IgD-negative memory B cell (primary cell): ENCODE results near the gene UBE2D4. TPM values are rescaled to one million over a fixed set of nuclear protein-coding genes. Genes with fewer than 3 reads are reported as not detected.
"Not testable (repeated sequence)": the region's sequence is repeated elsewhere in the genome, so short reads cannot be mapped to it uniquely, and the experiment has no call there.

Experiments
- H3K27ac Mint-ChIP-seq, 3 donors: one replicate each; pipeline ENCODE4 v1.8.0; 2020 to 2022; ENCODE audit warnings: mild to moderate bottlenecking in 3 of 3, mixed read lengths in 3 of 3, moderate library complexity in 1 of 3
- H3K27me3 Mint-ChIP-seq: one replicate; pipeline ENCODE4 v1.8.0; 2021; ENCODE audit warnings: mixed read lengths
- H3K36me3 Mint-ChIP-seq: one replicate; pipeline ENCODE4 v1.8.0; 2020; ENCODE audit warnings: mild to moderate bottlenecking, mixed read lengths
- H3K4me1 Mint-ChIP-seq, 3 donors: one replicate each; pipeline ENCODE4 v1.8.0; 2020 to 2022; ENCODE audit warnings: mixed read lengths in 3 of 3, mild to moderate bottlenecking in 1 of 3
- H3K4me3 Mint-ChIP-seq, 4 donors: one replicate each; pipeline ENCODE4 v1.8.0; 2020 to 2022; ENCODE audit warnings: mild to moderate bottlenecking in 4 of 4, mixed read lengths in 4 of 4, moderate library complexity in 3 of 4
- H3K9me3 Mint-ChIP-seq, 3 donors: one replicate each; pipeline ENCODE4 v1.8.0; 2020 to 2021; ENCODE audit warnings: mixed read lengths in 3 of 3, mild to moderate bottlenecking in 1 of 3
- polyA plus RNA-seq: library from polyadenylated mRNA; unstranded; fragments of 300-500 nt; fragmentation: Illumina TruSeq; gene quantifications from one replicate; pipeline ENCODE4 v1.2.3, GENCODE V29; 2021

UBE2D4 gene
- polyA plus RNA-seq, result 15.1 TPM

DNA sequence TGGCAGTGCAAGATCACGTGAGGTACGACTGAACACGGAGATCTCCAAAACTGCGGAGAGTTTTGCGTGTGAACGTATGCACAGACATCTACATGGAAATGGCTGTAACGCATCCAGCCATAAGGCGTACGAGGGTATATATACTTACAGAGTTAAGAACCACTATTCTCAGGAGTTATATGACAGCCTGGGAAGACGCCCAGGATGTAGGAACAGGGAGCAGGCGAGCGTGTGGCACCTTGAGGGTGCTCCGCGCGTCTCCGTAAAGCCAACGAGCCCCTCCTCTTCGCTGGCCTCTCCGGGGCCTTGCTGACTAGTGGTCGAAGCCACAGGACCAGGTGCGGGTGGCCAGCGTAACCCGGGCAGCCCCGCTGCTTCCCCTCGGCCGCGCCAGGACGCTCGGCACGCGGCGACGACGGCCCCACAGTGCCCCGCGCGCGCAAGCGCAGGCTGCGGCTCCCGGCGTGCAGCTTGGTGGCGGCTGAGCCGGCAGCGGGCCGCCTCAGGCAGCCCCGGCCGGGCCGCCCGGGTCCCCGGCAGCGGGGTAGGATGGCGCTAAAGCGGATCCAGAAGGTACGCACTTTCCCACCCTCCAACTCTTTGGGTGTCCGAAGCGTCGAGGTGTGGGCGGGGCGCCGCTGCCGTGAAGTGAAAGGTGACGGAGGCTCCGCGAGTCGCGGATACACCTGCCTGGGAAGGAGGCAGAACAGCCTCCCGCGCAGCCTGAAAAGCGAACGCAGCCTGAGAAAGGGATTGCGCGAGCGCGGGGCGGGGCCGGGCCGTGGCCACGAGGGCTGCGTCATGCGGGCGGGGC is at the start of gene UBE2D4:
TSS of gene UBE2D4 (plus strand) at position 453 of the 814 bp plus-strand sequence. CDS start at position 550, 97 bp downstream.
- Mint-ChIP-seq H3K36me3 (no peaks in the 10 kb centered on the region), H3K27me3 (no peaks in the 10 kb centered on the region), H3K4me3 (peak within 1 kb of the TSS; percentile 90 to 97 (median 92)), H3K4me1 (peaks cover 5 to 22% (median 21%) of the 10 kb centered on the region in 3 donors), H3K27ac (peak within 1 kb of the TSS; percentile 87 to 96 (median 95)), H3K9me3 (no peaks in the 10 kb centered on the region)

DNA sequence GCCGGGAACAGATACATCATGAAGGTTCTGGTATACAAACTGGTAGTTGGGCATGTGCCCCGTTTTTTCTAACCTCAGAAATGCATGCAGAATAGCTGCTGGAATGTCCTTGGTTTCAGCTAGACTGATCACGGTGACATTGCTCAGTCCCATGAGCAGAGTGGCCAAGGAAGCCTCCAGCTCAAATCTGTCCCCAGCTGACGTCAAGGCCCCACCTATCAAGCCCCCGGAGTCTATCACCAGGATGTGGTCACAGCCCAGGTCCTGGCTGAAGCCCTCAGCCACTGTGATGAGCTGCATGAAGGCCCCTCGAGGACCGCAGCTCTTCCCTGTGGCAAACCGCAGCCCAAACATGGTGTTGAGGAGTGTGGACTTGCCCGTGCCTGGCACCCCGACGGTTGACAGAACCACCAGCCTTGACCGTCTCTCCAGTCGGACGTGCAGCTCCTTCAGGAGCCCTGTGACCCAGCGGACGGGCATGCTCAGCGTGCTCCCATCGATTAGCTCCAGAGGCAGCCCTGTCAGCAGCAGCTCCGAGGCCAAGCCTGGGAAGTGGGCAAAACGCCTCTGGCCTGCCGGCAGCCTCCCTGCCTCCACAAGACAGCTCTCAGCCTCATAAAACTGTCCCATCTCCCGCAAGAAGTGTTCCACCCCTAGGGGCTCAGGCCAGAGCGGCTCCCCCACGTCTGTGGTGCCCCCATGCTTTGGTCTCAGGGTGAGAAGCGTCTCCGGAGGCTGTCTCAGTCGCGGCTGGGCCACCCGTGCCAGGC is 49.1 kb upstream of the UBE2D4 start:
- no peaks in the 10 kb centered on the region for H3K9me3 Mint-ChIP-seq
- H3K27me3 Mint-ChIP-seq, result no peaks in the 10 kb centered on the region
- H3K4me3 Mint-ChIP-seq, result peak overlapping the region in 1 of 4 donors; percentile 9
- H3K27ac Mint-ChIP-seq, result no peak overlapping the region
- H3K36me3 Mint-ChIP-seq, result peaks cover 6% of the 10 kb centered on the region
- peaks cover 0 to 6% (median 4%) of the 10 kb centered on the region in 3 donors for H3K4me1 Mint-ChIP-seq

DNA sequence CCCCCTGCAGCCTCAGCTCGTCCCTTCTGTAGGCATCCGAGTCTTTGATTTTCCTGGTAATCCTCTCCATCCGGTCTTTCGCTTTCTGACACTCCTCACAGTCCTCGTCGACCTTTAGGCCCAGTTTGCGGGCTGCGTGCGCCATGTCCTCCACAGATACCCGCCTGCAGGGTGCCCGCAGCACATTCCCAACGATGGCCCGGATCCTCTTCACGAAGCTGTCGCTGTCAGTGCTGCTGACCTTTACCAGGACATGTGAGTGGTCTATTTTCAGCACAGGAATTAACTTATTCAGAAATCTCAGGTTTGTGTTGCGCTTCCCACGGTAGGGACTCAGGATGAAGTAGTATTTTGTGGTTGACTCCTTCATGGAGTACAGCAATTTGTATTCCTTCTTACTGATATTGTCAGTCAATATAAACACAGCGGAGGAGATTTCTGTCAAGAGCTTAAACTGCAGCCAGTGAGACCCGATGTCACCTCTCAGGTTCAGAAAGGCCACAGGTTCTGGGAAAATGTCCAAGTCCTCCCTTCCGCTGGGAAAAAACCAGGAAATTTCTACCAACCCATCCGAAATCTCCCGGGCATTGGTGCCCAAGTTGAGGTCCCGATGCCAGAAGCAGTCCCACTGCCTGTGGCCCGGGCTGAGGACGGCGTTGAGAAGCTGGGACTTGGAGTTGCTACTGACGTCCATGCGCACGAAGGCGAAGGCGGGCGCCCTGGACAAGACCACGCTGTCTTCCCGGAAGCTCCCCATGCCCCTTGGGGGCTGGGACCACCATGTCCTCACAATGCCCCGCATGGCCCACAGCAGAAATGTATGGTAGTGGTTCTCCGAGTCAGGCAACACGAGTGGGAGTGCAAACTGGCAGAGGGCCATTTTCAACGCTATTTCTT is 48.0 kb upstream of the UBE2D4 start:
- no peak overlapping the region for H3K27ac Mint-ChIP-seq
- H3K4me3 Mint-ChIP-seq, result no peak overlapping the region
- H3K27me3 Mint-ChIP-seq, result no peaks in the 10 kb centered on the region
- H3K36me3 Mint-ChIP-seq, result peaks cover 6% of the 10 kb centered on the region
- peaks cover 0 to 6% (median 4%) of the 10 kb centered on the region in 3 donors for H3K4me1 Mint-ChIP-seq
- H3K9me3 Mint-ChIP-seq, result no peaks in the 10 kb centered on the region

DNA sequence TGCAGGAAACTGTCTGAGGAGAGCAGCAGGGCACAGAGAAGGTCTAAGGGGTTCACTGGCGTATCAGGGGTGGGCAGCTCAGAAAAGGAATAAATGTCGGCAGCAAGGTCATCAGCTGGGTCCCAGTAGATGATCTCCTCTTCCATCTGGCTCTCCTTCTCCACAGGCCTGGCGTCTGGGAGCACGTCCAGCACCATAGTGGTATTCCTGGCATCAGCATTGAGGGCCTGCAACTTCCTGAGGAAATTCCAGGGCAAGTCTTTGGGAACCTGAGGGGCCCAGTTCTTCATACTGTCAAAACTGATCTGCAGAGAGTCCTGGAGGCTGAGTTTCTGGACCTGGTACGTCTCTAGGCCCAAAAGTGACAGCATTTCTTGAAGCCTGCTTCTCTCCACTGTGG is 47.4 kb upstream of the UBE2D4 start:
- H3K27me3 Mint-ChIP-seq, result no peaks in the 10 kb centered on the region
- H3K4me1 Mint-ChIP-seq, result peaks cover 0 to 6% (median 4%) of the 10 kb centered on the region in 3 donors
- peak overlapping the region in 1 of 3 donors; percentile 62 for H3K27ac Mint-ChIP-seq
- H3K36me3 Mint-ChIP-seq, result peaks cover 10% of the 10 kb centered on the region
- no peak overlapping the region for H3K4me3 Mint-ChIP-seq
- no peaks in the 10 kb centered on the region for H3K9me3 Mint-ChIP-seq

DNA sequence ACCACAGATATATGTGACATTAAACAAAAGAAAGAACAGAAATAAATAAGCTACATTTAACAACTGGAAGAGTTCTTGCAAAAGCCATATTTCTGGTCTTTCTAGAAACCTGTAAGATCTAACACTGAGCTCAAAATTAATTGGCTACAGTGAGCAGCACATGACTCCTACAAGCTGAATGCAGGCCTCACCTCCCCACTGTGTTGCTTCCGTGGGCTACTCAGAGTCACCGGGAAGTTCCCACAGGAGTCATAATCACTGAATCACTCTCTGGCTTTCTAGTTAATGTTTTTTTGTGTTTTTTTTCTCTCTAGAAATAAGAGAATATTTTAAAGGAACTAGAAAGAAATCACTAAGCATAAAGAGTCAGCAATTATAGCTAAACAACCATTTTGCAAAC is 46.8 kb upstream of the UBE2D4 start:
- peak overlapping the region in 1 of 3 donors; percentile 62 for H3K27ac Mint-ChIP-seq
- no peaks in the 10 kb centered on the region for H3K27me3 Mint-ChIP-seq
- no peaks in the 10 kb centered on the region for H3K9me3 Mint-ChIP-seq
- H3K4me3 Mint-ChIP-seq, result no peak overlapping the region
- peaks cover 0 to 6% (median 4%) of the 10 kb centered on the region in 3 donors for H3K4me1 Mint-ChIP-seq
- H3K36me3 Mint-ChIP-seq, result peaks cover 11% of the 10 kb centered on the region

DNA sequence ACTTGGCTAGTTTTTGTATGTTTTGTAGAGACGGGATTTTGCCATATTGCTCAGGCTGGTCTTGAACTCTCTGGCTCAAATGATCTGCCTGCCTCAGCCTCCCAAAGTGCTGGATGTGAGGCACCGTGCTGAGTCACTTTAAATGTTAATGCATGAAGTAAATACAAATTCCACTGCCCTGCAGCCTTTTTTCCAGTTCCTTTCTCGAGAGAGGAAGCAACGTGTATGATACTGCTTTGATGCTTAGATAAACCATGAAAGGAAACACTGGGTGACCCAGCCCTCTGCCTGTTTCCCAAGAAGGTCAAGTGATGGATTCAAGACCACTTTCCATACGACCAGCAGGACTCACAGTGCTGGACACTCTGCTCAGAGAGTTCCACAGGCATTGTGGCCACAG is 45.6 kb upstream of the UBE2D4 start:
- Mint-ChIP-seq H3K27ac (peak overlapping the region in 1 of 3 donors; percentile 53), H3K27me3 (no peaks in the 10 kb centered on the region), H3K4me1 (peaks cover 0 to 6% (median 2%) of the 10 kb centered on the region in 3 donors), H3K4me3 (no peak overlapping the region), H3K36me3 (peaks cover 10% of the 10 kb centered on the region), H3K9me3 (no peaks in the 10 kb centered on the region)

DNA sequence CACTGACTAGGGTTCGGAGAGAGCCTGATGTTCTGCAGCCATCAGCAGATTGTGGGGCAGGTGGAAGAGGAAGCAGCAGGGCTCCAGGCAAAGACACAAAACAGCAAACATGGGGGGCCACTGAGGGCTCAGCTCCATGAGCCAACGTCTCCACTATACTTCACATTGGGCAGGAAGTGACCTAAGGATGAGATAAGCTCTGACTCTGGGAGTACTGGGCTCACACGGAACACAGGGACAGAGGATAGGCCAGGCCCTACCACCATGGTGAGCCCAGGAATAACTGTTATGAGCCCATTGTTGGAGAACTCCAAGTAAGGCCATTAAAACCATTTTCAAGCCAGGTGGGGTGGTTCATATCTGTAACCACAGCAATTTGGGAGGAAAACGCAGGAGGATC is 42.0 kb upstream of the UBE2D4 start:
- no peaks in the 10 kb centered on the region for H3K27me3 Mint-ChIP-seq
- no peaks in the 10 kb centered on the region for H3K9me3 Mint-ChIP-seq
- peaks cover 10% of the 10 kb centered on the region for H3K36me3 Mint-ChIP-seq
- H3K4me1 Mint-ChIP-seq, result peaks cover 0 to 8% (median 0%) of the 10 kb centered on the region in 3 donors
- H3K27ac Mint-ChIP-seq, result no peak overlapping the region
- H3K4me3 Mint-ChIP-seq, result no peak overlapping the region

DNA sequence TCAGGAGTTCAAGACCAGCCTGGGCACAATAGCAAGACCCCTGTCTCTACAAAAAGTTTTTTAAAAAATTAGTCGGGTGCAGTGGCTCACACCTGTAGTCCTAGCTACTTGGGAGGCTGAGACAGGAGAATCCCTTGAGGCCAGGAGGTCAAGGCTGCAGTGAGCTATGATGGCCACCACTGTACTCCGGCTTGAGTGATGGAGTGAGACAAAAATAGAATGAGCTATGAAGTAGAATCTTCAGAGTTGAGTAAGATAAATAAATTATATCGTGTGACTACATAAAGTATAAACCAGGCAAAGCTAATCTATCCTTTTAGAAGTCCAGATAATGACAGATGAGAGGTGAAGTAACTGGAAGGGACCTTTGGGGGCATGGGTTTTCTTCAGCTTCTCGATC is 41.6 kb upstream of the UBE2D4 start:
- no peak overlapping the region for H3K27ac Mint-ChIP-seq
- no peak overlapping the region for H3K4me3 Mint-ChIP-seq
- H3K4me1 Mint-ChIP-seq, result peaks cover 0 to 8% (median 4%) of the 10 kb centered on the region in 3 donors
- H3K27me3 Mint-ChIP-seq, result no peaks in the 10 kb centered on the region
- H3K9me3 Mint-ChIP-seq, result no peaks in the 10 kb centered on the region
- H3K36me3 Mint-ChIP-seq, result peaks cover 10% of the 10 kb centered on the region

DNA sequence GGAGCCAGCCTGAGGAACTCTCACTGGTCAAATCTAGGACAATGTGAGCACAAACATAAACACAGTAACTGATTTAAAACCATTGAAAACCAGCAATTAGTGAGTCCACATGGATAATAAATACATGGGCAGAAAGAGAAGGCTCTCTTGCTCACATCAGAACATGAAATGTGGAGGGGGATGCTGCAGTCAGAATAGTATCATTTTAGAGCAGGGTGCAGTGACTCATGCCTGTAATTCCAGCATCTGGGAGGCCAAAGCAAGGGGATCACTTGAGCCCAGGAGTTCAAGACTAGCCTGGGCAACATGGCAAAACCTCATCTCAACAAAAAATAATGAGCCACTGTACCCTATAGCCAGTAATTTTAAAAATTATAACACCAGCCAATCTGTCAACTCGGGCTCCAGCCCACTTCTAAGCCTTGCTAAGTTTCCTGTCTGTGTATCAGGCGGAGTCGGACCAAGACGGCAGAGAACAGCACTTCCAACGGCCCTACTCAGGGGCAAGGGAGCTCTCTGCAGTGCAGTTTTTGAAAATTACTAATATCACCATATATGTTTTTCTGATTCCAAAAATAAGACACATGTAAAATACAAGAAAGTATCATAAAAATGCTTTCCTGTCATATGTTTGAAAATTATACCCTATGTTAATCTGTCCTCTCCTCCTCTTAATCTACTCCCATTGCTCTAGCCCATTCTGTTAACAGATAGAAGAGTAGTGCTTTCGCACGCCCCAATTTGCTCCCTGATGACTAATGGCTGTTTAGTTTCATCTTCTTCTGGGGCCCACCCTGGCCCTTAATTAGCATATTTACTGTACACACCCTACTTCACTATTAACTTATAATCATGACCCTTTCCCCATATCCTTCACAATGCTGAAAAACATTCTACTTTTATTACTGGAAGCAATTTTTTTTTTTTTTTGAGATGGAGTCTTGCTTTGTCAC is 37.0 kb upstream of the UBE2D4 start:
- Mint-ChIP-seq H3K4me3 (no peak overlapping the region), H3K4me1 (peaks cover 9 to 22% (median 19%) of the 10 kb centered on the region in 3 donors), H3K27ac (no peak overlapping the region), H3K9me3 (no peaks in the 10 kb centered on the region), H3K27me3 (no peaks in the 10 kb centered on the region), H3K36me3 (peaks cover 5% of the 10 kb centered on the region)

DNA sequence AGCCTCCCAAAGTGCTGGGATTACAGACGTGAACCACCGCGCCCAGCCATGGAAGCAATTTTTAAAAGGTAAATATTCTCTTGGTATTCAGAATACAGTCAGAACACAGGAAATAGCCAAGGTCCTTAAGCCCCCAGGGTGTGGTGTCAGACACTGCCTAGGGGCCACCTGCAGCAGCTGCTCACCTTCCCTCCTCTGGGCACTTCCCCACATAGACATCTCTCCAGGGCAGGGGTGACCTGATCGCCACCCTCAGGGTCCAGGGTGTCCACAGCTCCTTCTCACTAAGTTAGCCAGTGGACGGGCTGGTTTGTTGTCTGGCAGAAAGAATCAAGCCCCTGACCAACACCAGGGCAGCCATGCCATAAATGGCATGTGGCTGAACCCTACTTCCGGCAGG is 35.8 kb upstream of the UBE2D4 start:
- Mint-ChIP-seq H3K4me3 (no peak overlapping the region), H3K27ac (no peak overlapping the region), H3K4me1 (peaks cover 9 to 24% (median 19%) of the 10 kb centered on the region in 3 donors), H3K36me3 (peaks cover 6% of the 10 kb centered on the region), H3K27me3 (no peaks in the 10 kb centered on the region), H3K9me3 (no peaks in the 10 kb centered on the region)

DNA sequence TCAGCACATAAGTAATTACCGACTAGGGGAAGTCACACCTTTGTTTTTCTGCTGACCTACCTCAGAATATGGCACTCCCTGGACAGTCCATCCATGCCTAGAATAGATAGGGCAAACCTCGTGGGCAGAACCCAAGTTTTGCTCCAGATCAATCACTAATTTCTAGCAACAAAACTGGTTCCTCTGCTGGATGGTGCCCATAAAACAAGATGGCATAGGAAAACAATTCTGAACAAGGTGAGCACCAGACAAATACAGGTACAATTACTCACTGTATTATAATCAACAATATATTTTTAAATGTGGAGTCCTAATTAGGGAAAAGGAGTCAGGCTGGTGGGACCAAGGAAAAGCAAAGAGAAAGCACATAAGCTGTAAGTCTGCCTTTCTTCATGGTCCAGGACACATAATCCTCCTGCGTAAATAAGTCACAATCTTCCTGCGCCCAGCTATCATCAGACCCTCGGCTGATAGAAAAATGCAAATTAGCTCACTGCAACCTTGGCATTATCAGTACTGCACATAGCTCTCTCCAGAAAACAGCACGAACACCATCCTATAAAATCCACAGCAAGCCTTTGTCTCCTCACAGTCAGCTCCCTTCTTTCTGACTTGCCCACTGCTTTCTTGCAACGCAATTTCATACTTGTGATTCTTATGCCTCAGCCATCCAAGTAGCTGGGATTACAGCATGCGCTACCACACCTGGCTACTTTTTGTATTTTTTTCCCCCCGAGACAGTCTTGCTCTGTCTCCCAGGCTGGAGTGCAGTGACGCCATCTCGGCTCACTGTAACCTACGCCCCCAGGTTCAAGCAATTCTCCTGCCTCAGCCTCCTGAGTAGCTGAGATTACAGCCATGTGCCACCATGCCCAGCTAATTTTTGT is 34.9 kb upstream of the UBE2D4 start:
- Mint-ChIP-seq H3K9me3 (peaks cover 0 to 4% (median 2%) of the 10 kb centered on the region in 3 donors), H3K27ac (no peak overlapping the region), H3K27me3 (no peaks in the 10 kb centered on the region), H3K4me1 (peaks cover 9 to 26% (median 24%) of the 10 kb centered on the region in 3 donors), H3K4me3 (no peak overlapping the region), H3K36me3 (peaks cover 9% of the 10 kb centered on the region)

DNA sequence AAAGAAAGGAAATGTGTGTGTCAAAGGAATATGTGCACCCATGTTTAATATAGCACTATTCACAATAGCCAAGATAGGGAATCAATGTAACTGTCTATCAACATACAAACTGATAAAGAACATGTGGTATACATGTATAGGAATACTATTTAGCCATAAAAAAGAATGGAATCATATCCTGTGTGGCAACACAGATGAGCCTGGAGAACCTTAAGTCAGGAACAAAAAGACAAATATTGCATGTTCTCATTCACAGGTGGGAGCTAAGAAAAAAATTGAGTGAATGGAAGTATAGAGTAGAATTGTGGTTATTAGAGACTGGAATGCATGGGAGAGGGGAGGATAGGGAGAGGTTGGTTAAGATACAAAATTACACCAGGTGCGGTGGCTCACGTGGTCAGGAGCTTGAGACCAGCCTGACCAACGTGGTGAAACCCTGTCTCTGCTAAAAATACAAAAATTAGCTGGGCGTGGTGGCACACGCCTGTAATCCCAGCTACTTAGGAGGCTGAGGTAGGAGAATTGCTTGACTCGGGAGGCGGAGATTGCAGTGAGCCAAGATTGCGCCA is 30.3 kb upstream of the UBE2D4 start:
- no peak overlapping the region for H3K27ac Mint-ChIP-seq
- no peaks in the 10 kb centered on the region for H3K27me3 Mint-ChIP-seq

DNA sequence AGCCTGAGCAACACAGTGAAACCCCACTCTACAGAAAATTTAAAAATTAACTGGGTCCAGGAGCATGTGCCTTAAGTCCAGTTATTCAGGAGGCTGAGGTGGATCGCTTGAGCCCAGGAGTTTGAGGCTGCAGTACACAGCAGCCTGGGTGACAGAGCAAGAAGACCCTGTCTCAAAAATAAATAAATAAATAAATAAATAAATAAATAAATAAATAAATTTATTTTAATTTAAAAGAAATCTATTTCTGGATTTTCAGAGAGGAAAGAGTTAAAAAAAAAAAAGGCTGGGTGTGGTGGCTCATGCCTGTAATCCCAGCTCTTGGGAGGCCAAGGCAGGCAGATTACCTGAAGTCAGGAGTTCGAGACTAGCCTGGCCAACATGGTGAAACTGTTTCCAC is 27.7 kb upstream of the UBE2D4 start:
- Mint-ChIP-seq H3K36me3 (peaks cover 11% of the 10 kb centered on the region), H3K4me1 (peaks cover 11 to 26% (median 16%) of the 10 kb centered on the region in 3 donors)
- H3K27ac Mint-ChIP-seq, H3K9me3 Mint-ChIP-seq, H3K4me3 Mint-ChIP-seq, H3K27me3 Mint-ChIP-seq: not testable (repeated sequence)

More for the DNA sequence above, 30.3 kb upstream of the UBE2D4 start:
- Mint-ChIP-seq H3K9me3 (peaks cover 0 to 4% (median 2%) of the 10 kb centered on the region in 3 donors), H3K36me3 (peaks cover 11% of the 10 kb centered on the region), H3K4me3 (peak overlapping the region in 2 of 4 donors; percentile 57 to 61), H3K4me1 (peaks cover 17 to 23% (median 18%) of the 10 kb centered on the region in 3 donors)
